ENCODE data around the gene DDX31.
"Not testable (repeated sequence)": the region's sequence is repeated elsewhere in the genome, so short reads cannot be mapped to it uniquely, and the experiment has no call there.

Gene DDX31

GRCh38 chr9:132712753-132713152 lies 43.0 kb upstream of the DDX31 start:
- Histone ChIP-seq H3K27me3 (ENCODE audit: insufficient read depth, poor library complexity, severe bottlenecking) (no peaks in the 10 kb centered on the region), H3K27ac (replicated peaks) (no peak overlapping the region), H3K4me3 (replicated peaks; ENCODE audit: insufficient read depth, low read length) (no peak overlapping the region)
- DNase-seq (ENCODE audit: low read depth in 1 of 2, low spot score in 1 of 2): no peak
- TF ChIP-seq CTCF (IDR thresholded peaks at IDR 0.05; ENCODE audit: insufficient read depth, low read length) (no peak), POLR2AphosphoS5 (IDR thresholded peaks at IDR 0.05; ENCODE audit: low read depth) (no peak), SPI1 (IDR thresholded peaks at IDR 0.05; ENCODE audit: borderline replicate concordance, low read depth) (no peak), GABPA (IDR thresholded peaks at IDR 0.05; ENCODE audit: low read depth) (no peak), REST (IDR thresholded peaks at IDR 0.05; ENCODE audit: insufficient replicate concordance, low read depth) (no peak)

- DNase-seq (ENCODE audit: low read depth in 1 of 2, low spot score in 1 of 2): no peak
- no peak for TF ChIP-seq POLR2AphosphoS5 (IDR thresholded peaks at IDR 0.05; ENCODE audit: low read depth)
- TF ChIP-seq REST (IDR thresholded peaks at IDR 0.05; ENCODE audit: insufficient replicate concordance, low read depth): no peak
- TF ChIP-seq CTCF (IDR thresholded peaks at IDR 0.05; ENCODE audit: insufficient read depth, low read length): no peak
- H3K27ac ChIP-seq (replicated peaks): no peak overlapping the region
- no peaks in the 10 kb centered on the region for H3K27me3 ChIP-seq (ENCODE audit: insufficient read depth, poor library complexity, severe bottlenecking)
- H3K4me3 ChIP-seq (replicated peaks; ENCODE audit: insufficient read depth, low read length): no peak overlapping the region
Observed at GRCh38 chr9:132711846-132712245, 42.1 kb upstream of the DDX31 start.

GRCh38 chr9:132711152-132711551 lies 41.4 kb upstream of the DDX31 start:
- H3K27me3 ChIP-seq (ENCODE audit: insufficient read depth, poor library complexity, severe bottlenecking); H3K27ac ChIP-seq (replicated peaks); DNase-seq (ENCODE audit: low read depth in 1 of 2, low spot score in 1 of 2); H3K4me3 ChIP-seq (replicated peaks; ENCODE audit: insufficient read depth, low read length): not testable (repeated sequence)

- Histone ChIP-seq H3K27ac (replicated peaks) (no peak overlapping the region), H3K27me3 (ENCODE audit: insufficient read depth, poor library complexity, severe bottlenecking) (peaks cover 2% of the 10 kb centered on the region), H3K4me3 (replicated peaks; ENCODE audit: insufficient read depth, low read length) (no peak overlapping the region)
- DNase-seq (ENCODE audit: low read depth in 1 of 2, low spot score in 1 of 2): no peak
- TF ChIP-seq REST (IDR thresholded peaks at IDR 0.05; ENCODE audit: insufficient replicate concordance, low read depth) (no peak), GABPA (IDR thresholded peaks at IDR 0.05; ENCODE audit: low read depth) (no peak), POLR2AphosphoS5 (IDR thresholded peaks at IDR 0.05; ENCODE audit: low read depth) (no peak), CTCF (IDR thresholded peaks at IDR 0.05; ENCODE audit: insufficient read depth, low read length) (no peak), SPI1 (IDR thresholded peaks at IDR 0.05; ENCODE audit: borderline replicate concordance, low read depth) (no peak)
Observed at GRCh38 chr9:132710333-132710732, 40.5 kb upstream of the DDX31 start.
